A549 (cell line): Measurements from ENCODE around the gene JMJD8. TPM values are rescaled to one million over a fixed set of nuclear protein-coding genes. Genes with fewer than 3 reads are reported as not detected.

ENCODE experiments used
- ATAC-seq, 2 experiments: fragments of 200-7000 bp in 1 of 2; fragments of >200 bp in 1 of 2; cut with Nextera tagmentation in 1 of 2; cut with Tn5 transposase in 1 of 2; 3 replicates each; pipeline versions ENCODE4 v1.8.0 to v1.9.1; 2018 to 2020; ENCODE audit warnings: mild to moderate bottlenecking in 1 of 2, moderate library complexity in 1 of 2
- CTCF ChIA-PET: fragments of 300-600 bp; sonication (Branson Sonifier 250); formaldehyde crosslinking; extraction: SDS; loops from one replicate; lab custom pipeline; 2021; ENCODE audit warnings: antibody characterized with exemption, inconsistent platforms; lab: Yijun Ruan, JAX
- POLR2A ChIA-PET: fragments of 350-600 bp; formaldehyde crosslinking; extraction: SDS; loops from one replicate; lab custom pipeline; 2021; ENCODE audit warnings: antibody characterized with exemption, inconsistent platforms; lab: Yijun Ruan, JAX
- DNase-seq, 2 experiments: peaks; one replicate each; pipeline versions ENCODE4 v3.0.0 to v3.0.0-alpha.2; 2011 to 2016; ENCODE audit warnings: low read depth in 1 of 2, low spot score in 1 of 2
- FAIRE-seq: peaks from 2 replicates; lab custom pipeline; 2011; peaks lifted over from hg19 to GRCh38; lab: Jason Lieb, UNC
- H3K27ac ChIP-seq, 2 experiments: fragments of >200 bp; sonication (Bioruptor Twin); formaldehyde crosslinking; 3 replicates each; pipeline ENCODE4 v1.5.1; 2016 to 2017
- H3K4me1 ChIP-seq: fragments of >200 bp; sonication (Bioruptor Twin); formaldehyde crosslinking; 3 replicates; pipeline ENCODE4 v1.6.1; 2016
- H3K4me2 ChIP-seq: fragments of >200 bp; sonication (Bioruptor Twin); formaldehyde crosslinking; 3 replicates; pipeline ENCODE4 v1.6.1; 2016
- H3K4me3 ChIP-seq: fragments of >200 bp; sonication (Bioruptor Twin); formaldehyde crosslinking; 3 replicates; pipeline ENCODE4 v1.5.1; 2016
- H3K9me3 ChIP-seq: fragments of >200 bp; sonication (Bioruptor Twin); formaldehyde crosslinking; 3 replicates; pipeline ENCODE4 v1.6.1; 2016
- BCL3 ChIP-seq: fragments of >200 bp; sonication (Bioruptor Twin); formaldehyde crosslinking; IDR thresholded peaks from 3 replicates; pipeline ENCODE4 v1.6.1; 2016
- BHLHE40 ChIP-seq: IDR thresholded peaks from 2 replicates; pipeline ENCODE4 v1.6.1; 2012; ENCODE audit warnings: low read depth, low read length, inconsistent platforms
- CHD2 ChIP-seq: fragments of 150-350 bp; IDR thresholded peaks from 2 replicates; pipeline ENCODE4 v1.6.1; 2014; ENCODE audit warnings: low read length; ENCODE audit not compliant: partially characterized antibody
- EHF ChIP-seq: fragments of 250-450 bp; sonication (Bioruptor Pico); IDR thresholded peaks from 2 replicates; pipeline ENCODE4 v1.5.0; 2020; ENCODE audit warnings: mild to moderate bottlenecking
- EHMT2 ChIP-seq: fragments of 200-600 bp; sonication (generic); IDR thresholded peaks from 2 replicates; pipeline ENCODE4 v1.6.1; 2016; ENCODE audit warnings: antibody characterized with exemption, low read depth, mild to moderate bottlenecking, moderate library complexity
- ESRRA ChIP-seq: fragments of 150-350 bp; IDR thresholded peaks from 2 replicates; pipeline ENCODE4 v1.6.1; 2014; ENCODE audit warnings: mild to moderate bottlenecking, low read length, borderline replicate concordance
- GATA3 ChIP-seq: IDR thresholded peaks from 2 replicates; pipeline ENCODE4 v1.6.1; 2012; ENCODE audit warnings: borderline replicate concordance
- HOXA7 ChIP-seq: fragments of 250-450 bp; sonication (Bioruptor Pico); IDR thresholded peaks from 2 replicates; pipeline ENCODE4 v1.5.0; 2020; ENCODE audit warnings: mild to moderate bottlenecking, moderate library complexity
- JUN ChIP-seq, 2 experiments: fragments of >200 bp; sonication (Bioruptor Twin); formaldehyde crosslinking; IDR thresholded peaks; 2 replicates in 1 of 2; 3 replicates in 1 of 2; pipeline ENCODE4 v1.6.1; 2016 to 2017
- JUNB ChIP-seq: fragments of >200 bp; sonication (Bioruptor Twin); formaldehyde crosslinking; IDR thresholded peaks from 2 replicates; pipeline ENCODE4 v1.6.1; 2016
- MYC ChIP-seq: IDR thresholded peaks from 2 replicates; pipeline ENCODE4 v1.6.1; 2012; ENCODE audit warnings: mild to moderate bottlenecking, inconsistent platforms, low read length, improper control_type of control experiment, borderline replicate concordance
- NFE2L2 ChIP-seq: fragments of 150-350 bp; conservative IDR thresholded peaks from 2 replicates; pipeline ENCODE4 v1.6.1; 2014; ENCODE audit warnings: low read length
- NPAS2 ChIP-seq: fragments of 250-450 bp; sonication (Bioruptor Pico); IDR thresholded peaks from 2 replicates; pipeline ENCODE4 v1.8.0; 2022; ENCODE audit warnings: mild to moderate bottlenecking, moderate library complexity, borderline replicate concordance
- PHF8 ChIP-seq: fragments of 200-600 bp; sonication (generic); IDR thresholded peaks from 2 replicates; pipeline ENCODE4 v1.6.1; 2016; ENCODE audit warnings: low read depth, mild to moderate bottlenecking, antibody characterized with exemption, moderate library complexity, borderline replicate concordance
- POLR2A ChIP-seq: IDR thresholded peaks from 2 replicates; pipeline ENCODE4 v1.6.1; 2012; ENCODE audit warnings: mild to moderate bottlenecking, low read length
- RCOR1 ChIP-seq: fragments of 150-350 bp; IDR thresholded peaks from 2 replicates; pipeline ENCODE4 v1.6.1; 2014; ENCODE audit warnings: antibody characterized with exemption, low read length, low read depth
- RFX5 ChIP-seq: fragments of 450-650 bp; IDR thresholded peaks from 2 replicates; pipeline ENCODE4 v1.7.1; 2014; ENCODE audit warnings: antibody characterized with exemption, mild to moderate bottlenecking, moderate library complexity
- TFCP2L1 ChIP-seq: fragments of 250-450 bp; sonication (Bioruptor Pico); IDR thresholded peaks from 2 replicates; pipeline ENCODE4 v1.5.0; 2021; ENCODE audit warnings: mild to moderate bottlenecking
- ZNF302 ChIP-seq: fragments of 250-450 bp; sonication (Bioruptor Pico); IDR thresholded peaks from 2 replicates; pipeline ENCODE4 v1.9.0; 2021; ENCODE audit warnings: inconsistent platforms, mild to moderate bottlenecking, moderate library complexity
- ZSCAN20 ChIP-seq: fragments of 250-450 bp; sonication (Bioruptor Pico); IDR thresholded peaks from 2 replicates; pipeline ENCODE4 v1.8.0; 2022; ENCODE audit warnings: mild to moderate bottlenecking, moderate library complexity
- WGBS: methylation state at CpG from one replicate; pipeline ENCODE4 v1.1.6; 2017; ENCODE audit errors: missing lambda C conversion rate; 5-methylcytosine and 5-hydroxymethylcytosine counted together
- polyA plus RNA-seq, 4 experiments: library from polyadenylated mRNA; depleted of rRNA in 3 of 4; stranded (reverse); fragments of >200 nt; fragmentation: RNase III in 1 of 4; extraction: RNeasy Plus Mini Kit Qiagen cat#74134 plus additional on column Dnase treatment in 1 of 4; gene quantifications; 2 replicates in 3 of 4; 3 replicates in 1 of 4; pipeline ENCODE4 v1.2.3, GENCODE V29; 2011 to 2017
- TF ChIP-seq, protein P1 (sequence below): fragments of 450-650 bp; IDR thresholded peaks from 2 replicates; pipeline ENCODE4 v1.6.1; 2014; ENCODE audit warnings: antibody characterized with exemption
- TF ChIP-seq, protein P2 (sequence below): fragments of 200-600 bp; sonication (generic); IDR thresholded peaks from 2 replicates; pipeline ENCODE4 v1.6.1; 2016; ENCODE audit warnings: antibody characterized with exemption, mild to moderate bottlenecking, moderate library complexity
- TF ChIP-seq, protein P3 (sequence below): fragments of >200 bp; sonication (Bioruptor Twin); formaldehyde crosslinking; IDR thresholded peaks from 2 replicates; pipeline ENCODE4 v1.6.1; 2016

The JMJD8 gene
- polyA plus RNA-seq, 2 of the 4 experiments (the other 2 are of a cell fraction), result 37.5 to 72.6 TPM

- peaks cover 11% of the 10 kb centered on the region for H3K4me1 ChIP-seq
- H3K9me3 ChIP-seq, result no peaks in the 10 kb centered on the region
- peak overlapping the region; percentile 35; the same call in 1 of the 3 replicates for H3K4me2 ChIP-seq
- CTCF ChIA-PET, result interaction anchor here (0.6 to 13.5 kb wide), 21 partner anchors 9 to 113 kb away, joined by 3 to 105 read pairs (median 5); partner anchors contain the start of genes METTL26, RHBDL1, STUB1 and WDR24
- no peak overlapping the region for H3K4me3 ChIP-seq
- DNase-seq, result no peak
- POLR2A ChIA-PET, result no interaction called here
- 82% methylated on average over 18 of the region's 22 CpGs for WGBS
- TF ChIP-seq HOXA7 (no peak), BHLHE40 (no peak)
- TF ChIP-seq, protein P1, sequence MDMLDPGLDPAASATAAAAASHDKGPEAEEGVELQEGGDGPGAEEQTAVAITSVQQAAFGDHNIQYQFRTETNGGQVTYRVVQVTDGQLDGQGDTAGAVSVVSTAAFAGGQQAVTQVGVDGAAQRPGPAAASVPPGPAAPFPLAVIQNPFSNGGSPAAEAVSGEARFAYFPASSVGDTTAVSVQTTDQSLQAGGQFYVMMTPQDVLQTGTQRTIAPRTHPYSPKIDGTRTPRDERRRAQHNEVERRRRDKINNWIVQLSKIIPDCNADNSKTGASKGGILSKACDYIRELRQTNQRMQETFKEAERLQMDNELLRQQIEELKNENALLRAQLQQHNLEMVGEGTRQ, result no peak
- TF ChIP-seq, all 56 proteins: peak for 0
- ATAC-seq (peak in 1 of 2 experiments; percentile 1; a peak in 1 of 6 replicates), FAIRE-seq (no peak)
- peak overlapping the region; percentile 90 to 93; a peak in 5 of 6 replicates for H3K27ac ChIP-seq
Measured at GRCh38 chr16:667113-667779, 16.9 kb downstream of the JMJD8 start.

DNA sequence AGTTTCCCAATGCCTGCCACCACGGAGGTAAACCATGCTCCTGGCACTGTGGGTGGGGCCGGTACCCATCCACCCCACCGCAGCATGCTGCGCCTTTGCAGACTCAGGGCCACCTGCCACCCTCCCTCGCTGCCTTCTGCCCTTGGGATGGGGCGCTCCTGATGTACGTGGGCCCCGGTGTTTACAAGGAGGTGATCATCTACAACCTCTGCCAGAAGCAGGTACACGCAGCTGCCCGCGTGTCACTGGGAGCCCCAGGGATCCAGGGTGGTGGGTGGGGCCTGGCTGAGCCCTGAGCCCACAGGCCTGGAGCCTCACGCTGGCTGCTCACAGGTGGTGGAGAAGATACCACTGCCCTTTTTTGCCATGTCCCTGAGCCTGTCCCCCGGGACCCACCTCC lies 17.6 kb downstream of the JMJD8 start:
- POLR2A ChIA-PET, result no interaction called here
- no peak overlapping the region for H3K27ac ChIP-seq
- H3K4me3 ChIP-seq, result no peak overlapping the region
- CTCF ChIA-PET, result interaction anchor here (1.1 to 13.5 kb wide), 10 partner anchors 9 to 94 kb away, joined by 3 to 105 read pairs (median 11); partner anchors contain the start of genes RHBDL1, STUB1 and WDR90
- peaks cover 11% of the 10 kb centered on the region for H3K4me1 ChIP-seq
- no peak overlapping the region for H3K4me2 ChIP-seq
- TF ChIP-seq EHMT2, result no peak
- TF ChIP-seq, protein P2, sequence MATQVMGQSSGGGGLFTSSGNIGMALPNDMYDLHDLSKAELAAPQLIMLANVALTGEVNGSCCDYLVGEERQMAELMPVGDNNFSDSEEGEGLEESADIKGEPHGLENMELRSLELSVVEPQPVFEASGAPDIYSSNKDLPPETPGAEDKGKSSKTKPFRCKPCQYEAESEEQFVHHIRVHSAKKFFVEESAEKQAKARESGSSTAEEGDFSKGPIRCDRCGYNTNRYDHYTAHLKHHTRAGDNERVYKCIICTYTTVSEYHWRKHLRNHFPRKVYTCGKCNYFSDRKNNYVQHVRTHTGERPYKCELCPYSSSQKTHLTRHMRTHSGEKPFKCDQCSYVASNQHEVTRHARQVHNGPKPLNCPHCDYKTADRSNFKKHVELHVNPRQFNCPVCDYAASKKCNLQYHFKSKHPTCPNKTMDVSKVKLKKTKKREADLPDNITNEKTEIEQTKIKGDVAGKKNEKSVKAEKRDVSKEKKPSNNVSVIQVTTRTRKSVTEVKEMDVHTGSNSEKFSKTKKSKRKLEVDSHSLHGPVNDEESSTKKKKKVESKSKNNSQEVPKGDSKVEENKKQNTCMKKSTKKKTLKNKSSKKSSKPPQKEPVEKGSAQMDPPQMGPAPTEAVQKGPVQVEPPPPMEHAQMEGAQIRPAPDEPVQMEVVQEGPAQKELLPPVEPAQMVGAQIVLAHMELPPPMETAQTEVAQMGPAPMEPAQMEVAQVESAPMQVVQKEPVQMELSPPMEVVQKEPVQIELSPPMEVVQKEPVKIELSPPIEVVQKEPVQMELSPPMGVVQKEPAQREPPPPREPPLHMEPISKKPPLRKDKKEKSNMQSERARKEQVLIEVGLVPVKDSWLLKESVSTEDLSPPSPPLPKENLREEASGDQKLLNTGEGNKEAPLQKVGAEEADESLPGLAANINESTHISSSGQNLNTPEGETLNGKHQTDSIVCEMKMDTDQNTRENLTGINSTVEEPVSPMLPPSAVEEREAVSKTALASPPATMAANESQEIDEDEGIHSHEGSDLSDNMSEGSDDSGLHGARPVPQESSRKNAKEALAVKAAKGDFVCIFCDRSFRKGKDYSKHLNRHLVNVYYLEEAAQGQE, result no peak
- TF ChIP-seq POLR2A, result no peak
- TF ChIP-seq ZNF302 (CRISPR knock-in tag), result no peak
- TF ChIP-seq, all 56 proteins: peak for 0
- no peak for ATAC-seq
- WGBS, result 86% methylated on average over 9 of the region's 13 CpGs
- no peak for FAIRE-seq
- DNase-seq, result no peak
- no peaks in the 10 kb centered on the region for H3K9me3 ChIP-seq

DNA sequence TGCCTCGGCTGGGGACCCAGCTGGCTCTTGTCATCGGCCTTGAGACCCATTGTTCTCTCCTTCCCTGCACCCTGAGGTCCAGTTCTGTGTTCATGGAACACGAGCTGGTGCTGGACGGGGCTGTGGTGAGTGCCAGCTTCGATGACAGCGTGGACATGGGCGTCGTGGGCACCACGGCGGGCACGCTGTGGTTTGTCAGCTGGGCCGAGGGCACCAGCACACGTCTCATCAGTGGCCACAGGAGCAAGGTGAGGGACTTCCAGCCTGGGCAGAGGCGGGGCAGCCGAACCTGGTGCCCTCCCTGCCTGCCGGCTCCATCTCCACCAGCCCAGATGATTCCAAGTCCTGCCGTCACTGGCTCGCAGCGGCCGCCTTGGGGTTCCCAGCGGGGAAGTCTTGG lies 21.5 kb downstream of the JMJD8 start:
- ChIA-PET POLR2A (no interaction called here), CTCF (interaction anchor here (0.8 to 13.5 kb wide), 12 partner anchors 10 to 81 kb away, joined by 3 to 105 read pairs (median 4); partner anchors contain the start of genes RHBDL1 and WDR90)
- Histone ChIP-seq H3K27ac (no peak overlapping the region), H3K4me2 (no peak overlapping the region), H3K4me1 (peaks cover 18% of the 10 kb centered on the region), H3K4me3 (no peak overlapping the region), H3K9me3 (no peaks in the 10 kb centered on the region)
- ATAC-seq, result no peak
- TF ChIP-seq BCL3 (no peak), CHD2 (no peak), RFX5 (no peak), JUN (IDR thresholded peaks at IDR 0.05) (no peak), PHF8 (no peak), RCOR1 (no peak), JUNB (no peak), MYC (no peak), TFCP2L1 (no peak), EHF (CRISPR knock-in tag) (no peak), GATA3 (no peak), NFE2L2 (no peak), ZSCAN20 (no peak), ESRRA (no peak), ZNF302 (CRISPR knock-in tag) (no peak), NPAS2 (CRISPR knock-in tag) (no peak), EHMT2 (no peak), BHLHE40 (no peak)
- TF ChIP-seq, protein P3, sequence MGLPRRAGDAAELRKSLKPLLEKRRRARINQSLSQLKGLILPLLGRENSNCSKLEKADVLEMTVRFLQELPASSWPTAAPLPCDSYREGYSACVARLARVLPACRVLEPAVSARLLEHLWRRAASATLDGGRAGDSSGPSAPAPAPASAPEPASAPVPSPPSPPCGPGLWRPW, result no peak
- no peak for FAIRE-seq
- WGBS, result 93% methylated on average over 21 of the region's 21 CpGs
- no peak for DNase-seq
